HPDE6-E6E7 (cell line): ENCODE results near the gene FMOD.
"Not testable (repeated sequence)": the region's sequence is repeated elsewhere in the genome, so short reads cannot be mapped to it uniquely, and the experiment has no call there.

Source experiments
- DNase-seq: peaks from one replicate; pipeline ENCODE4 v3.0.0; 2011; ENCODE audit warnings: missing footprints; ENCODE audit errors: extremely low spot score

The FMOD gene

GRCh38 chr1:203326830-203327683 lies 23.9 kb downstream of the FMOD start:
- DNase-seq: peak; percentile 95

GRCh38 chr1:203325418-203326091 lies 25.4 kb downstream of the FMOD start:
- DNase-seq: no peak

- no peak for DNase-seq
These were observed 25.9 kb downstream of the FMOD start for GRCh38 chr1:203325026-203325417.

- no peak for DNase-seq
These were observed 26.6 kb downstream of the FMOD start for GRCh38 chr1:203324105-203325025.

- DNase-seq: no peak
These were observed 27.3 kb downstream of the FMOD start for GRCh38 chr1:203323587-203323986.

- DNase-seq: no peak
These were observed 28.3 kb downstream of the FMOD start for GRCh38 chr1:203322500-203323179.

GRCh38 chr1:203321273-203322052 lies 29.5 kb downstream of the FMOD start:
- DNase-seq: no peak

- DNase-seq: no peak
These were observed 30.2 kb downstream of the FMOD start for GRCh38 chr1:203320591-203321272.

- no peak for DNase-seq
These were observed 32.7 kb downstream of the FMOD start for GRCh38 chr1:203318229-203318517.

- no peak for DNase-seq
These were observed 33.3 kb downstream of the FMOD start for GRCh38 chr1:203317429-203318228.

- DNase-seq: no peak
These were observed 34.3 kb downstream of the FMOD start for GRCh38 chr1:203316626-203317093.

- not testable (repeated sequence) for DNase-seq
These were observed 36.7 kb downstream of the FMOD start for GRCh38 chr1:203314025-203314759.

GRCh38 chr1:203311368-203312301 lies 39.3 kb downstream of the FMOD start:
- DNase-seq: no peak

- DNase-seq: no peak
These were observed 42.0 kb downstream of the FMOD start for GRCh38 chr1:203308923-203309331.

GRCh38 chr1:203308328-203308922 lies 42.5 kb downstream of the FMOD start:
- no peak for DNase-seq

- no peak for DNase-seq
These were observed 43.2 kb downstream of the FMOD start for GRCh38 chr1:203307641-203308126.

- no peak for DNase-seq
These were observed 43.9 kb downstream of the FMOD start for GRCh38 chr1:203306965-203307541.
